ENCODE measurements around the gene NRCAM.
"Not testable (repeated sequence)": the region's sequence is repeated elsewhere in the genome, so short reads cannot be mapped to it uniquely, and the experiment has no call there.

Gene NRCAM

GRCh38 chr7:108402865-108403264 lies 53.4 kb downstream of the NRCAM start:
- H3K4me3 ChIP-seq (ENCODE audit: low read length), result no peak overlapping the region
- no peak for TF ChIP-seq CTCF (conservative IDR thresholded peaks at IDR 0.05; ENCODE audit: low read depth, low read length)
- no peak for DNase-seq (ENCODE audit: low read depth)

- DNase-seq (ENCODE audit: low read depth), result no peak
- no peak overlapping the region for H3K4me3 ChIP-seq (ENCODE audit: low read length)
- TF ChIP-seq CTCF (conservative IDR thresholded peaks at IDR 0.05; ENCODE audit: low read depth, low read length), result no peak
Measured at GRCh38 chr7:108396080-108396479, 60.2 kb downstream of the NRCAM start.

- no peak overlapping the region for H3K4me3 ChIP-seq (ENCODE audit: low read length)
- TF ChIP-seq CTCF (conservative IDR thresholded peaks at IDR 0.05; ENCODE audit: low read depth, low read length), result no peak
- no peak for DNase-seq (ENCODE audit: low read depth)
Measured at GRCh38 chr7:108395426-108395825, 60.8 kb downstream of the NRCAM start.

- not testable (repeated sequence) for DNase-seq (ENCODE audit: low read depth); H3K4me3 ChIP-seq (ENCODE audit: low read length)
Measured at GRCh38 chr7:108393097-108393496, 63.1 kb downstream of the NRCAM start.

GRCh38 chr7:108387686-108388085 lies 68.5 kb downstream of the NRCAM start:
- not testable (repeated sequence) for H3K4me3 ChIP-seq (ENCODE audit: low read length)

GRCh38 chr7:108385834-108386422 lies 70.3 kb downstream of the NRCAM start:
- DNase-seq (ENCODE audit: low read depth), result no peak
- TF ChIP-seq CTCF (conservative IDR thresholded peaks at IDR 0.05; ENCODE audit: low read depth, low read length), result no peak
- no peak overlapping the region for H3K4me3 ChIP-seq (ENCODE audit: low read length)

More at GRCh38 chr7:108387686-108388085, 68.5 kb downstream of the NRCAM start:
- not testable (repeated sequence) for DNase-seq (ENCODE audit: low read depth)

GRCh38 chr7:108384716-108385483 lies 71.3 kb downstream of the NRCAM start:
- TF ChIP-seq CTCF (conservative IDR thresholded peaks at IDR 0.05; ENCODE audit: low read depth, low read length), result peak; percentile 21
- no peak for DNase-seq (ENCODE audit: low read depth)
- H3K4me3 ChIP-seq (ENCODE audit: low read length), result no peak overlapping the region

- no peak overlapping the region for H3K4me3 ChIP-seq (ENCODE audit: low read length)
- TF ChIP-seq CTCF (conservative IDR thresholded peaks at IDR 0.05; ENCODE audit: low read depth, low read length), result no peak
- DNase-seq (ENCODE audit: low read depth), result no peak
Measured at GRCh38 chr7:108382932-108383331, 73.3 kb downstream of the NRCAM start.

Measured in retinal pigment epithelial cell (primary cell).